Thoracic aorta (tissue), 2 donors: ENCODE data around the gene GIPC3. TPM values are rescaled to one million over a fixed set of nuclear protein-coding genes. Genes with fewer than 3 reads are reported as not detected.

Experiments
- ATAC-seq: fragments of 150-250 bp; one replicate; pipeline ENCODE4 v1.8.0; 2017; ENCODE audit warnings: low read depth; ENCODE audit not compliant: insufficient number of reproducible peaks, low FRiP score
- DNase-seq: peaks from one replicate; pipeline ENCODE4 v3.0.0-alpha.2; 2020; ENCODE audit warnings: low spot score
- H3K27ac ChIP-seq, 2 donors: fragments of 200-600 bp; sonication (generic); 1 replicate in 1 of 2; 2 replicates in 1 of 2; pipeline ENCODE4 v1.5.1; 2016; ENCODE audit warnings: mild to moderate bottlenecking in 2 of 2, moderate library complexity in 2 of 2
- H3K27me3 ChIP-seq: fragments of 200-600 bp; sonication (generic); replicated peaks from 2 replicates; pipeline ENCODE4 v1.6.0; 2016; ENCODE audit warnings: mild to moderate bottlenecking; ENCODE audit not compliant: insufficient read depth
- H3K36me3 ChIP-seq: fragments of 200-600 bp; sonication (generic); one replicate; pipeline ENCODE4 v1.5.1; 2016
- H3K4me1 ChIP-seq, 2 donors: fragments of 200-600 bp; sonication (generic); 1 replicate in 1 of 2; 2 replicates in 1 of 2; pipeline versions ENCODE4 v1.5.1 to v1.6.0; 2016; ENCODE audit warnings: low read depth in 2 of 2, mild to moderate bottlenecking in 1 of 2; ENCODE audit not compliant: control insufficient read depth in 1 of 2
- H3K4me3 ChIP-seq: fragments of 200-600 bp; sonication (generic); 2 replicates; pipeline ENCODE4 v1.5.1; 2016; ENCODE audit warnings: mild to moderate bottlenecking
- H3K9me3 ChIP-seq: fragments of 200-600 bp; sonication (generic); 2 replicates; pipeline ENCODE4 v1.5.1; 2016
- total RNA-seq, 2 donors: library from RNA; depleted of rRNA; stranded (reverse); fragments of >200 nt; gene quantifications; one replicate each; pipeline versions ENCODE4 v1.1.0 to v1.2.3, GENCODE V29; 2016
- TF ChIP-seq, protein P1 (sequence below): fragments of 200-600 bp; sonication (generic); IDR thresholded peaks from one replicate; pipeline ENCODE4 v1.5.1; 2019; ENCODE audit warnings: antibody characterized with exemption

GIPC3 gene
- total RNA-seq, 2 donors from 2014 or later, result 1.1 to 1.6 TPM

DNA sequence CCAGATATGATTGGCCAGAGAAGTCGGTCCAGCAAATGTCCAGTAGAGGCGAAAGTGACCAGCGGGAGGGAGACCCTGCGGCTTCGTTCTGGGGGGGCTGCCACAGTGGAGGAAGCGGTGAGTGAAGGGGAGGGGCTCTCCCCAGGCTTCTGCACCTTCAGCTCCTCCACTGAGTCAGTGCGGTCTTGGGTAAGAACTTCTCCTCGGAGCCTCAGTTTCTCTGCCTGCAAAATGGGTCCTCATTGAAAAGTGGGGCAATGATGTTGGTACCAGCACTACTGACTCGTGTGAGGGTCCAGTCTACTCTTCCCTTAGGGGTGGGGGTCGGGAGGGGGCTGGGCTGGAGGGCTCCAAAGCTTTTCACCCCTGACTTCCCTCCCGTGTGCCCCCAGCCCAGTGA, 4.2 kb downstream of the GIPC3 start:
- DNase-seq, result no peak
- no peak for ATAC-seq
- Histone ChIP-seq H3K27ac (no peak overlapping the region), H3K27me3 (no peaks in the 10 kb centered on the region), H3K9me3 (no peaks in the 10 kb centered on the region), H3K4me3 (no peak overlapping the region), H3K4me1 (peaks cover 0 to 29% of the 10 kb centered on the region in 2 donors), H3K36me3 (peaks cover 7% of the 10 kb centered on the region)
- TF ChIP-seq, protein P1, sequence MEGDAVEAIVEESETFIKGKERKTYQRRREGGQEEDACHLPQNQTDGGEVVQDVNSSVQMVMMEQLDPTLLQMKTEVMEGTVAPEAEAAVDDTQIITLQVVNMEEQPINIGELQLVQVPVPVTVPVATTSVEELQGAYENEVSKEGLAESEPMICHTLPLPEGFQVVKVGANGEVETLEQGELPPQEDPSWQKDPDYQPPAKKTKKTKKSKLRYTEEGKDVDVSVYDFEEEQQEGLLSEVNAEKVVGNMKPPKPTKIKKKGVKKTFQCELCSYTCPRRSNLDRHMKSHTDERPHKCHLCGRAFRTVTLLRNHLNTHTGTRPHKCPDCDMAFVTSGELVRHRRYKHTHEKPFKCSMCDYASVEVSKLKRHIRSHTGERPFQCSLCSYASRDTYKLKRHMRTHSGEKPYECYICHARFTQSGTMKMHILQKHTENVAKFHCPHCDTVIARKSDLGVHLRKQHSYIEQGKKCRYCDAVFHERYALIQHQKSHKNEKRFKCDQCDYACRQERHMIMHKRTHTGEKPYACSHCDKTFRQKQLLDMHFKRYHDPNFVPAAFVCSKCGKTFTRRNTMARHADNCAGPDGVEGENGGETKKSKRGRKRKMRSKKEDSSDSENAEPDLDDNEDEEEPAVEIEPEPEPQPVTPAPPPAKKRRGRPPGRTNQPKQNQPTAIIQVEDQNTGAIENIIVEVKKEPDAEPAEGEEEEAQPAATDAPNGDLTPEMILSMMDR, result no peak

DNA sequence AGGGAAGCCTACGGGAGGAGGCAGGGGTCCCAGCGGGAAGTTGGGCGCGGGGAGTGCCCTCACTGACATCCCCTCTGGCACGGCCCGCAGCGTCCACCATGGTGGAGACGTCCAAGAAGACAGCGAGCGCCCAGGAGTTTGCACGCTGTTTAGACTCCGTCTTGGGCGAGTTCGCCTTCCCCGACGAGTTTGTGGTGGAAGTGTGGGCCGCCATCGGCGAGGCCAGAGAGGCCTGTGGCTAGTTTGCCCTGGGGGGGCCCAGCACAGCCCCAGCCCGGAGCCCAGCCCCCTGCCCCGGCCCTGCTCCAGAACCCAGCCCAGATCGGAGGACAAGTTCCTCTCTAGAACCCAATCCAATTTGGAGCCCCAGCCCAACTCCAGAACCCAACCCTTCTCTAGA, 4.7 kb downstream of the GIPC3 start:
- DNase-seq (no peak), ATAC-seq (no peak)
- H3K4me3 ChIP-seq, result no peak overlapping the region
- no peak overlapping the region for H3K27ac ChIP-seq
- H3K9me3 ChIP-seq, result no peaks in the 10 kb centered on the region
- TF ChIP-seq, protein P1, result no peak
- no peaks in the 10 kb centered on the region for H3K27me3 ChIP-seq
- H3K36me3 ChIP-seq, result peaks cover 10% of the 10 kb centered on the region
- H3K4me1 ChIP-seq, result peaks cover 0 to 29% of the 10 kb centered on the region in 2 donors

DNA sequence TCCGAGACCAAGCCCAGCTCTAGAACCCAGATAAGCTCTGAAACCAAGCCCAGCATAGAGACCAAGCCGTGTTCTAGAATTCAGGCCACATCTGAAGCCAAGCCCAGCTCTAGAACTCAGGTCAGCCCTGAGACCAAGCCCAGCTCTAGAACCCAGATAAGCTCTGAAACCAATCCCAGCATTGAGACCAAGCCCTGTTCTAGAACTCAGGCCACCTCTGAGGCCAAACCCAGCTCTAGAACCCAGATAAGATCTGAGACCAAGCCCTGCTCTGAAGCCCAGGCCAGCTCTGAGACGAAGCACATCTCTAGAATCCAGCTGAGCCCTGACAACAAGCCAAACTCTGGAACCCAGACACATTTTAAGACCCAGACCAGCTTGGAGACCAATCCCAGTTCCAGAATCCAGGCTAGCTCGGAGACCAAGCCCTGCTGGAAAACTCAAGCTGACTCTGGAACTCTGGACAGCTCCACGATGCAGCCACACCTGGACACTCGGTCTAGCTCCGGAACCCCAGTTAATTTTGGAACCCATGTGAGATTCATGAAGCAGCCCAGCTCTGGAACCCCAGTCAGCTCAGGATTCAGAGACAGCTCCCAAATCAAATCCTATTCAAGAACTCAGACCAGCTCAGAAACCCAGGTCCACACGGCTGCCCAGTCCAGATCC, 5.8 kb downstream of the GIPC3 start:
- Histone ChIP-seq H3K4me1 (peaks cover 0 to 19% of the 10 kb centered on the region in 2 donors), H3K36me3 (peaks cover 19% of the 10 kb centered on the region), H3K27ac (peak overlapping the region in 1 of 2 donors; percentile 64), H3K4me3 (no peak overlapping the region), H3K27me3 (no peaks in the 10 kb centered on the region), H3K9me3 (no peaks in the 10 kb centered on the region)
- TF ChIP-seq, protein P1, result no peak
- no peak for ATAC-seq
- no peak for DNase-seq

DNA sequence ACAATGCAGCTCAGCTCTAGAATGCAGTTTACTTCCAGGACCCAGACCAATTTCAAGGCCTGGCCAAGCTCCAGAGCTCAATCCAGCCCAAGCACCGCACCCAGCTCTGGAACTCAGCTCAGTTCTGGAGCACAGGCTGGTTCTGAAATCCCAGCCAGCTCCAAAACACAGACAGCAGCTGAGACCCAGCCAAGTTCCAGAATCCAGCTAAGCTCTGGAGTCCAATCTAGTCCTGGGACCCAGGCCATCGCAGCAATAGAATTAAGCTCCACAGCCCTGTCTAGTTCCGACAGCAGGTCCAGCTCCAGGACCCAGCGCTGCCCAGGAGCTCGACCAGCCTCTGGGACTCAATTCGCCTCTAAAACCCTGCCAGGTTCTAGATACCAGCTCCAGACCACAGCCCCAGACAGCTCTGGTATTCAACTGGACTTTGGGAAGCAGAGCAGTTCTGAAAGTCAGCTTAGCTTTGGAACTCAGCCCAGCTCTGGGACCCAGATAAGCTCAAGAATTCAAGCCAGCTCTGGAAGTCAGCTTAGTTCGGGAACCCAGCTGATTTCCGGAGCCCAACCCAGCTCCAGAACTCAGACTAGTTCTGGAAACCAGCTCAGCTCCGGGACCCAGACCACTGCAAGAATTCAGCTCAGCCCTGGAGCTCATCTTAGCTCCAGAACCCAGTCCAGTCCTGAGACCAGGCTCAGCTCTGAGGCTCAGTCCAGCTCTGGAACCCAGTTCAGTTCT, 6.8 kb downstream of the GIPC3 start:
- Histone ChIP-seq H3K9me3 (no peaks in the 10 kb centered on the region), H3K36me3 (peaks cover 22% of the 10 kb centered on the region), H3K27ac (peak overlapping the region; percentile 63 to 64), H3K27me3 (no peaks in the 10 kb centered on the region), H3K4me3 (no peak overlapping the region), H3K4me1 (peaks cover 0 to 11% of the 10 kb centered on the region in 2 donors)
- DNase-seq (no peak), ATAC-seq (no peak)
- TF ChIP-seq, protein P1, result no peak

DNA sequence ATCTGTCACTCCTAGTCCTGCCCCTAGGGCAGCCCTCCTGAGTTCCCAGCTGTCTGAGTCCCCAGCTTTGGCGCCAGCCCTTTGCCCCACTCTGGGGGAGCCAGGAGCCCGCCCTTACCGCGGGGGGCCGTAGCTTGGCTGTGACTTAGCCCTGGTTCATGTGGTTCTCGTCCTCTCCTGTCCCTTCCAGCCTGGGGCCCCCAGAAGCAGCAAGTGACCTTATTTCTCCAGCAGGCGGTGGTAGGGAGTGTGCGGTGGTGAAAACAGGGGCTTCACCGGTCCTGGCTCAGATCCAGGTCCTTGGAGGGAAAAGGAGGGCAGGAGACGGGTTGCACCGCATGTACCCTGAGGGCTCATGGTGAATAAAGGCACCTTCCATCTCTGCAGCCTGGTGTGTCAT, 7.9 kb downstream of the GIPC3 start:
- ATAC-seq (no peak), DNase-seq (no peak)
- no peaks in the 10 kb centered on the region for H3K9me3 ChIP-seq
- H3K27ac ChIP-seq, result peak overlapping the region; percentile 63 to 64
- TF ChIP-seq, protein P1, result no peak
- H3K4me1 ChIP-seq, result peaks cover 0 to 7% of the 10 kb centered on the region in 2 donors
- peaks cover 26% of the 10 kb centered on the region for H3K36me3 ChIP-seq
- H3K4me3 ChIP-seq, result no peak overlapping the region
- no peaks in the 10 kb centered on the region for H3K27me3 ChIP-seq
